Activated B cell treated with CpG ODN at 0.5 μM for 24 hours (primary cell): ENCODE data around the gene SPEF1. TPM values are rescaled to one million over a fixed set of nuclear protein-coding genes. Genes with fewer than 3 reads are reported as not detected.

Experiments
- ATAC-seq: fragments of 200-7000 bp; cut with Tn5 transposase; one replicate; pipeline ENCODE4 v1.10.0; 2021; ENCODE audit warnings: low read depth, mild to moderate bottlenecking, moderate library complexity
- CTCF ChIA-PET: fragments of 350-600 bp; sonication (Branson Sonifier 250); formaldehyde crosslinking; loops from one replicate; lab custom pipeline; 2021; ENCODE audit warnings: antibody characterized with exemption; lab: Charles Lee
- POLR2A ChIA-PET: fragments of 350-600 bp; sonication (Branson Sonifier 250); formaldehyde crosslinking; loops from one replicate; lab custom pipeline; 2021; ENCODE audit warnings: antibody characterized with exemption; lab: Charles Lee
- DNase-seq: peaks from one replicate; pipeline ENCODE4 v3.0.0; 2022
- H3K27ac Mint-ChIP-seq: one replicate; pipeline ENCODE4 v1.8.0; 2020; ENCODE audit warnings: mixed read lengths
- H3K27me3 Mint-ChIP-seq: one replicate; pipeline ENCODE4 v1.8.0; 2021; ENCODE audit warnings: mixed read lengths
- H3K36me3 Mint-ChIP-seq: one replicate; pipeline ENCODE4 v1.8.0; 2021; ENCODE audit warnings: low read depth, mixed read lengths
- H3K4me1 Mint-ChIP-seq: one replicate; pipeline ENCODE4 v1.8.0; 2021; ENCODE audit warnings: mixed read lengths
- H3K4me3 Mint-ChIP-seq: one replicate; pipeline ENCODE4 v1.8.0; 2020; ENCODE audit warnings: mild to moderate bottlenecking, mixed read lengths
- H3K9me3 Mint-ChIP-seq: one replicate; pipeline ENCODE4 v1.8.0; 2020; ENCODE audit warnings: mixed read lengths
- intact Hi-C: fragments of 100-400 bp; cut with micrococcal nuclease; formaldehyde crosslinking; loops from one replicate; pipeline ENCODE4 v1.15.1; 2024
- total RNA-seq: library from RNA; stranded (reverse); gene quantifications from 2 replicates; pipeline ENCODE4 v1.2.3, GENCODE V29; 2022
- TF ChIP-seq, protein P1 (sequence below): fragments of 200-600 bp; IDR thresholded peaks from one replicate; pipeline ENCODE4 v1.8.0; 2022; ENCODE audit warnings: antibody characterized with exemption, mild to moderate bottlenecking

Gene SPEF1
- total RNA-seq, 1 donor from 2014 or later = not detected

- intact Hi-C loops = loop anchor here (1.0 to 2.0 kb wide), 12 partner anchors 8 to 266 kb away; partner anchors contain the start of genes CDC25B, CENPB, MAVS and PANK2
- no peak for DNase-seq
Measured at GRCh38 chr20:3819411-3820047, 38.3 kb upstream of the SPEF1 start.

GRCh38 chr20:3818155-3819151, 37.2 kb upstream of the SPEF1 start:
- intact Hi-C loops = no loop called here
- ATAC-seq (no peak), DNase-seq (no peak)
- ChIA-PET CTCF (interaction anchor here (0.6 to 3.7 kb wide), 3 partner anchors 18 to 31 kb away, joined by 3 to 33 read pairs (median 12); partner anchors contain the start of gene CENPB), POLR2A (interaction anchor here (0.6 to 3.3 kb wide), 7 partner anchors 8 to 946 kb away, joined by 4 to 65 read pairs (median 9); partner anchors contain the start of genes ADISSP, CDC25B and CENPB)
- Mint-ChIP-seq H3K9me3 (no peaks in the 10 kb centered on the region), H3K27ac (peak overlapping the region; percentile 35), H3K4me3 (no peak overlapping the region), H3K27me3 (no peaks in the 10 kb centered on the region), H3K36me3 (peaks cover 12% of the 10 kb centered on the region), H3K4me1 (peaks cover 20% of the 10 kb centered on the region)
- TF ChIP-seq, protein P1, sequence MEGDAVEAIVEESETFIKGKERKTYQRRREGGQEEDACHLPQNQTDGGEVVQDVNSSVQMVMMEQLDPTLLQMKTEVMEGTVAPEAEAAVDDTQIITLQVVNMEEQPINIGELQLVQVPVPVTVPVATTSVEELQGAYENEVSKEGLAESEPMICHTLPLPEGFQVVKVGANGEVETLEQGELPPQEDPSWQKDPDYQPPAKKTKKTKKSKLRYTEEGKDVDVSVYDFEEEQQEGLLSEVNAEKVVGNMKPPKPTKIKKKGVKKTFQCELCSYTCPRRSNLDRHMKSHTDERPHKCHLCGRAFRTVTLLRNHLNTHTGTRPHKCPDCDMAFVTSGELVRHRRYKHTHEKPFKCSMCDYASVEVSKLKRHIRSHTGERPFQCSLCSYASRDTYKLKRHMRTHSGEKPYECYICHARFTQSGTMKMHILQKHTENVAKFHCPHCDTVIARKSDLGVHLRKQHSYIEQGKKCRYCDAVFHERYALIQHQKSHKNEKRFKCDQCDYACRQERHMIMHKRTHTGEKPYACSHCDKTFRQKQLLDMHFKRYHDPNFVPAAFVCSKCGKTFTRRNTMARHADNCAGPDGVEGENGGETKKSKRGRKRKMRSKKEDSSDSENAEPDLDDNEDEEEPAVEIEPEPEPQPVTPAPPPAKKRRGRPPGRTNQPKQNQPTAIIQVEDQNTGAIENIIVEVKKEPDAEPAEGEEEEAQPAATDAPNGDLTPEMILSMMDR = no peak

More at GRCh38 chr20:3819411-3820047, 38.3 kb upstream of the SPEF1 start:
- H3K27ac Mint-ChIP-seq = peak overlapping the region; percentile 89
- POLR2A ChIA-PET = interaction anchor here (0.7 to 3.3 kb wide), 17 partner anchors 8 to 1167 kb away, joined by 3 to 65 read pairs (median 11); partner anchors contain the start of genes ADISSP, CDC25B, CENPB and NOP56
- no peaks in the 10 kb centered on the region for H3K9me3 Mint-ChIP-seq
- H3K4me3 Mint-ChIP-seq = peak overlapping the region; percentile 92
- no peaks in the 10 kb centered on the region for H3K27me3 Mint-ChIP-seq
- ATAC-seq = no peak
- H3K4me1 Mint-ChIP-seq = peaks cover 20% of the 10 kb centered on the region
- H3K36me3 Mint-ChIP-seq = peaks cover 23% of the 10 kb centered on the region
- TF ChIP-seq, protein P1 = no peak
- CTCF ChIA-PET = interaction anchor here (1.0 to 3.7 kb wide), 10 partner anchors 19 to 253 kb away, joined by 3 to 33 read pairs (median 6); partner anchors contain the start of genes ADISSP, CDC25B and CENPB

- Mint-ChIP-seq H3K36me3 (no peaks in the 10 kb centered on the region), H3K4me1 (peaks cover 24% of the 10 kb centered on the region), H3K27ac (no peak overlapping the region), H3K9me3 (no peaks in the 10 kb centered on the region), H3K27me3 (no peaks in the 10 kb centered on the region), H3K4me3 (no peak overlapping the region)
- intact Hi-C loops = no loop called here
- ATAC-seq = no peak
- CTCF ChIA-PET = no interaction called here
- TF ChIP-seq, protein P1 = no peak
- POLR2A ChIA-PET = interaction anchor here (0.7 to 1.2 kb wide), 2 partner anchors 16 to 29 kb away, joined by 3 to 8 read pairs; partner anchors contain the start of gene CENPB
- no peak for DNase-seq
Measured at GRCh38 chr20:3815703-3816315, 34.6 kb upstream of the SPEF1 start.

DNA sequence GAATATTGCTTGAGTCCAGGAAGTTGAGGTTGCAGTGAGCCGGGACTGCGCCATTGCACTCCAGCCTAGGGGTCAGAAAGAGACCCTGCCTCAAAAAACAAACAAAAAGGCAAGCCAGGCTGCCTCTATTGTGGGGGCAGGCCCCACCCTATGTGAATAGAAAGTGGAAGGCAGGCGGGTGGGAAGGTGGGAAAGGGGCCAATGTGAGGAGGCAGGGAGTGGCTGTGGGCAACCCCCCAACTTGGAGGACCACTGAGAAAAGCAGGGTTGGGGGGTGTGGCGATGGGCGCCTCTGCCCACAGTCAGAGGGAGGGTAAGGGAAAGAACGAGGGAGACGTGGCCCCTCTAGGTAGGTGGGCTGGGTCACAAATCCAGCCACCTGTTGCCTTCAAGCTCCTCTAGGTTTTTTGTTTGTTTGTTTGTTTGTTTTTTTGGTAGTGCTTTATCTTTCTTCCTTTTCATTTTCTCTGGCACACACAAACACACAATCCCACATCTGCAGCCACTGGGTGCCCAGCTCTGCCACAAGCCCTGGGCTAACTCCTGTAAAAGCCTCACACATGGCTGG, 33.8 kb upstream of the SPEF1 start:
- Mint-ChIP-seq H3K36me3 (no peaks in the 10 kb centered on the region), H3K4me1 (peaks cover 23% of the 10 kb centered on the region), H3K27ac (no peak overlapping the region), H3K4me3 (no peak overlapping the region), H3K9me3 (no peaks in the 10 kb centered on the region), H3K27me3 (no peaks in the 10 kb centered on the region)
- DNase-seq (no peak), ATAC-seq (no peak)
- intact Hi-C loops = no loop called here
- CTCF ChIA-PET = no interaction called here
- POLR2A ChIA-PET = interaction anchor here (1.2 kb wide), 1 partner anchor 28 kb away, joined by 3 read pairs; the partner anchor contains the start of gene CENPB
- TF ChIP-seq, protein P1 = no peak
